Globus pallidus (tissue), 1 donor: ENCODE data around the gene BARX2.
"Not testable (repeated sequence)": the region's sequence is repeated elsewhere in the genome, so short reads cannot be mapped to it uniquely, and the experiment has no call there.

Source experiments
- DNase-seq: peaks from one replicate; pipeline ENCODE4 v3.0.0-alpha.2; 2015; ENCODE audit warnings: low spot score

Gene BARX2

GRCh38 chr11:129375751-129376657 is at the start of gene BARX2:
TSS of gene BARX2 (plus strand) at chr11:129375848. CDS start at chr11:129376036, 188 bp downstream.
- DNase-seq: peak; percentile 35

GRCh38 chr11:129326921-129327320 is 48.7 kb upstream of the BARX2 start:
- DNase-seq: no peak

GRCh38 chr11:129327708-129328107 is 47.9 kb upstream of the BARX2 start:
- DNase-seq: not testable (repeated sequence)

GRCh38 chr11:129328756-129329155 is 46.9 kb upstream of the BARX2 start:
- no peak for DNase-seq

GRCh38 chr11:129331217-129331616 is 44.4 kb upstream of the BARX2 start:
- DNase-seq: no peak

- peak; percentile 78 for DNase-seq
Observed at GRCh38 chr11:129331871-129332274, 43.8 kb upstream of the BARX2 start.

GRCh38 chr11:129333873-129334272 is 41.8 kb upstream of the BARX2 start:
- no peak for DNase-seq

GRCh38 chr11:129344301-129344940 is 31.2 kb upstream of the BARX2 start:
- DNase-seq: not testable (repeated sequence)

- no peak for DNase-seq
Observed at GRCh38 chr11:129346916-129347315, 28.7 kb upstream of the BARX2 start.

GRCh38 chr11:129348813-129349212 is 26.8 kb upstream of the BARX2 start:
- no peak for DNase-seq

GRCh38 chr11:129352676-129353075 is 23.0 kb upstream of the BARX2 start:
- DNase-seq: no peak

- no peak for DNase-seq
Observed at GRCh38 chr11:129354691-129355090, 21.0 kb upstream of the BARX2 start.

- no peak for DNase-seq
Observed at GRCh38 chr11:129359748-129360147, 15.9 kb upstream of the BARX2 start.

- DNase-seq: peak; percentile 71
Observed at GRCh38 chr11:129364143-129364654, 11.4 kb upstream of the BARX2 start.

- no peak for DNase-seq
Observed at GRCh38 chr11:129365816-129366215, 9.8 kb upstream of the BARX2 start.

- DNase-seq: no peak
Observed at GRCh38 chr11:129366737-129367597, 8.7 kb upstream of the BARX2 start.

- DNase-seq: no peak
Observed at GRCh38 chr11:129368889-129369672, 6.6 kb upstream of the BARX2 start.

- DNase-seq: no peak
Observed at GRCh38 chr11:129370715-129371114, 4.9 kb upstream of the BARX2 start.

- DNase-seq: no peak
Observed at GRCh38 chr11:129372609-129373488, 2.8 kb upstream of the BARX2 start.

- no peak for DNase-seq
Observed at GRCh38 chr11:129373489-129373953, 2.1 kb upstream of the BARX2 start.
